Measurements from ENCODE around the gene FKBP5. TPM values are rescaled to one million over a fixed set of nuclear protein-coding genes. Genes with fewer than 3 reads are reported as not detected.

FKBP5 gene
- polyA plus RNA-seq, 2 of the 4 experiments (the other 2 are of a cell fraction): 8.4 to 11.7 TPM

- FAIRE-seq (no peak), ATAC-seq (peak; percentile 42 to 59), DNase-seq (ENCODE audit: low read depth in 1 of 2, low spot score in 1 of 2) (peak; percentile 55 to 58)
- ChIA-PET POLR2A (interaction anchor here (0.6 kb wide), 1 partner anchor 9 kb away, joined by 4 read pairs; no protein-coding TSS in a partner anchor), CTCF (interaction anchor here (1.0 to 4.2 kb wide), 4 partner anchors 10 to 259 kb away, joined by 4 to 25 read pairs (median 11); partner anchors contain the start of gene ARMC12)
- TF ChIP-seq JUN (IDR thresholded peaks at IDR 0.05) (0 out of 5 replicates have a peak, but pooled peaks of 1 of the 2 experiments have one; percentile 33), FOSB (CRISPR knock-in tag; IDR thresholded peaks at IDR 0.05) (no peak), MAX (IDR thresholded peaks at IDR 0.05) (peak; percentile 60; the same call in 1 of the 2 replicates), REST (IDR thresholded peaks at IDR 0.05) (peak; percentile 24; the same call in 1 of the 2 replicates), ZC3H11A (IDR thresholded peaks at IDR 0.05) (no peak), USF2 (IDR thresholded peaks at IDR 0.05) (peak; percentile 85)
- H3K27ac ChIP-seq: peak overlapping the region; percentile 98 to 99
- peak overlapping the region; percentile 60 for H3K4me3 ChIP-seq
- 3% methylated on average over 19 of the region's 29 CpGs for WGBS (ENCODE audit: missing lambda C conversion rate)
- H3K9me3 ChIP-seq: no peaks in the 10 kb centered on the region
- H3K4me2 ChIP-seq: peak overlapping the region; percentile 93
- H3K4me1 ChIP-seq: peaks cover 63% of the 10 kb centered on the region
These were observed 38.7 kb upstream of the FKBP5 start for GRCh38 chr6:35727231-35727934.

- peak overlapping the region; percentile 98 to 99; a peak in 5 of 6 replicates for H3K27ac ChIP-seq
- 66% methylated on average over 11 of the region's 11 CpGs for WGBS (ENCODE audit: missing lambda C conversion rate)
- ATAC-seq (peak in 1 of 2 experiments; percentile 18; a peak in 3 of 6 replicates), FAIRE-seq (no peak), DNase-seq (ENCODE audit: low read depth in 1 of 2, low spot score in 1 of 2) (peak in 1 of 2 experiments; percentile 36)
- CTCF ChIA-PET: interaction anchor here (0.8 to 3.3 kb wide), 4 partner anchors 11 to 142 kb away, joined by 3 to 25 read pairs (median 4); partner anchors contain the start of gene ARMC12
- no peaks in the 10 kb centered on the region for H3K9me3 ChIP-seq
- POLR2A ChIA-PET: no interaction called here
- TF ChIP-seq MAZ (IDR thresholded peaks at IDR 0.05; ENCODE audit: borderline replicate concordance, low read depth, low read length) (no peak), NR3C1 (IDR thresholded peaks at IDR 0.05) (no peak), HDAC2 (IDR thresholded peaks at IDR 0.05) (no peak), CBX2 (IDR thresholded peaks at IDR 0.05; ENCODE audit: borderline replicate concordance, low read depth) (no peak), GATA3 (IDR thresholded peaks at IDR 0.05; ENCODE audit: borderline replicate concordance) (no peak), EP300 (IDR thresholded peaks at IDR 0.05) (no peak), ZC3H11A (IDR thresholded peaks at IDR 0.05) (no peak), BHLHE40 (IDR thresholded peaks at IDR 0.05; ENCODE audit: low read depth, low read length) (no peak), CBX8 (IDR thresholded peaks at IDR 0.05) (no peak), NFE2L2 (conservative IDR thresholded peaks at IDR 0.05; ENCODE audit: low read length) (no peak), RCOR1 (IDR thresholded peaks at IDR 0.05; ENCODE audit: low read depth, low read length) (no peak), ZSCAN20 (CRISPR knock-in tag; IDR thresholded peaks at IDR 0.05) (no peak), BCL3 (IDR thresholded peaks at IDR 0.05) (no peak)
- H3K4me1 ChIP-seq: peaks cover 65% of the 10 kb centered on the region
- no peak overlapping the region; the same call in 2 of the 3 replicates for H3K4me3 ChIP-seq
- peak overlapping the region; percentile 93 for H3K4me2 ChIP-seq
These were observed 37.2 kb upstream of the FKBP5 start for GRCh38 chr6:35725721-35726438.
